ENCODE measurements around the gene RASL10A.

The RASL10A gene

DNA sequence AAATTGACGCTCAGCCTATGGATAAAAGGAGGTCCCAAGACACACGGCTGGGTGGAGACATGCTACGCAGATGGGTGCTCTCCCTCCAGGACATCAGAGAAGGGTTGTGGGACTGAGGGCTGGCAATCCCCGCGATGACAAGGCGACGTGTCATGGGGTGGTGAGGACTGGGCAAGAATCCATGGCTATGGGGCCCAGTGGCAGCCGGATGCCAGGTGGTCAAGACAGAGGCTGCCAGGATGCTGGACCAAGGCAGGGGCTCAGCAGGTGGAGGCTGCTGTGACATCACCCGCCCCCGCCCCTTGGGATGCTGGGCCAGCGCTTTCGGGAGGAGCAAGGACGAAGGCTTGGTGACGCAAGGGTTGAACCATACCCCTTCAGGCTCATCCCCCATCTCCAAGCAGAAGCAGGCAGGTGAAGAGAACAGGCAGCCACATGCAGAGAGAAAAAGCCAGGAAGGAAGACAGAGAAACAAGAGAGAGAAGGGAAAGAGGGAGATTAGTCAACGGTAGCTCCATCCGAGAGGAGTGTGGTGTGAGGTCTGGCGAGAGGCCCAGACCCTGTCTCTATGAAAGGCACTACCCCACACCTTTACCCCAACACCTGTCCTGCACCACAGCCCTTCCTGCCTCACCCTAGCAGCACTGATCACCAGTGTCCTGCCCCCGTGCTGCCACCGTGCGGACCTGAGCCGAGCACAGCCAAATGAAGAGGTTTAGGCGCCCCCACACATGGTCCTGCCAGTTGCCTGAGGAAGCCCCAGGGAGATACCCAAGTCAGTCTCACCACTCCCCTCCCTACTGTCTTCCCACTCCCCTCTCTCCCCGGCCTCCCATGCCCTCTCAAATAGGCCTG is 24.1 kb upstream of the RASL10A start:
- DNase-seq (ENCODE audit: extremely low read depth in 1 of 2, low read depth in 1 of 2): no peak

DNA sequence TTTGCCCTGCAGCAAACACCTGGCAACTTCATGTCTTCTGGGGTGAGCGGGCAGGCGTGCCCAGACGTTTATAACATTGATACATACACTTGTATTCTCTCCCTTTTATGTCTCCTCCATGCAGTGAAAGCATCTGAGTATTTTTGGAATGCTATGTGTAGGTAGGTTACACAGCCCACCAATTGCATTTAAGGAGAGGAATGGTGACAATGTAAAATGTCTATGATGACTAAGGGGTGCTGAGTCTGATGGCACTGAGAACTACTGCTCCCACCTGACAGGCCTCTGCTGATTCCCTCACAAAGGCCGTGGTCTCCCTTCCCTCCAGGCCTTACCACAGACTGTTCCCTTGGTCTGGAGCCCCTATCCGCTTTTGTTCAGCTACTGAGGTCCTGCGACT is 22.9 kb upstream of the RASL10A start:
- no peak for DNase-seq (ENCODE audit: extremely low read depth in 1 of 2, low read depth in 1 of 2)

DNA sequence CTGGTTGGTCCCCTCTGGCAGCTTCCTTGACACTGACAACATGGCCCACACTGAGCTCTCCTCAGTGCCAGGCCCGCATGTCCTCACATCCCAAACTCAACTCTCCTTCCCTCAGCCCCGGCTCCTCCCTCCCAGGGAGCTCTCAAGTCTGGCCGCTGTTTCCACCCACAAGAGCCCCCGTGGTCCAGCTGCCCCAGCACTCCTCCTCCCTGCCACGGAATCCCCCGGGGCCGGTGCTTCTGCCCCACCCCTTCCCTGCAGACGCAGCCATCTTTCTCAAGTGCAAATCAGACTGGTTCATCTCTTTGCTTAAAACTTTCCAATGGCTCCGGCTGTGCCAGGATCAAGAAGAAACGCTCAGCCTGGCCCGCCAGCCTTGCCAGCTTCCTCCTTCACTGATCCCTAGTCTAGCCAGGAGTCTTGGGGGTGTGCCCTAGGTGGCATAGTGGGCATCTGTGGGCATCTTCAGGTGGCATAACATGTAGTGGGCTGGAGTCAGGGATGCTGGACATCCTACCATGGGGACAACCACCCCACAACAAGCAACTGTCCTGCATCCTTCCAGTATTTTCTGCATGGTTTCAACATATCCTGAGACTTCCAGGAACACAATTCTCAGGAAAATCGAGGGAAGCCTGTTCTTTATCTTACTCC is 22.3 kb upstream of the RASL10A start:
- DNase-seq (ENCODE audit: extremely low read depth in 1 of 2, low read depth in 1 of 2): no peak

DNA sequence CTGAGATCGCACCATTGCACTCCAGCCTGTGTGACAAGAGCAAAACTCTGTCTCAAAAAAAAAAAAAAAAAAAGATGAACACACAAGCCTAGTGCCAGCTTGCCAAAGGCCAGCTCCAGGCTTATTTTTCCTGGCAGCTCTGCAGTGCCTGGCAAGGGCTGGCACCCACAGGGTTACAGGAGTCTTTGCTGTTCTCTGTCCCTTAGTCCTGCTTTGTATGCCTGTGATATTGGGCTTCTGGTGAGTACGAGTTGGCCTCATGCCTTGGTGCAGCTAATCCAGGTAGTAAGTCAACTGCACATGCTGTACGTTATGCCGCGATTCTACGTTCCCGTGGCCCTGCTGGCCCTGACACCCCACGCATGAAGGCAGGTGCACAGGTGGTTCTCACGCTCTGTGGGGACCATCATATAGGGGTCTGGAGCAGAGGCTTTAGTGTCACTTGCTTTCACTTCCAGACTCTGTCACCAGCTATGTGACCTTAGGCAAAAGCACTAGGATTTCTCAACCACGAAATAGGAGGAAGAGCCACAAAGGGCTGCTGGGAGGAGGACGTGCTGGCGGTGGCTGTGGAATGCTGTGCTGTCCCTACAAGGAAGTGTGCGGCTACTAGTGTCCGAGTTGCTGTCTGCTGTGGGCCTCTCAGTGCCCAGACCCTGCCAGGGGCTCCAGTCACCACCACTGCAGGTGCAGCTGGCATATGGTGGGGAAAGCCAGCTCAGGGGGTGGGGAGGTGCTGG is 21.4 kb upstream of the RASL10A start:
- no peak for DNase-seq (ENCODE audit: extremely low read depth in 1 of 2, low read depth in 1 of 2)

DNA sequence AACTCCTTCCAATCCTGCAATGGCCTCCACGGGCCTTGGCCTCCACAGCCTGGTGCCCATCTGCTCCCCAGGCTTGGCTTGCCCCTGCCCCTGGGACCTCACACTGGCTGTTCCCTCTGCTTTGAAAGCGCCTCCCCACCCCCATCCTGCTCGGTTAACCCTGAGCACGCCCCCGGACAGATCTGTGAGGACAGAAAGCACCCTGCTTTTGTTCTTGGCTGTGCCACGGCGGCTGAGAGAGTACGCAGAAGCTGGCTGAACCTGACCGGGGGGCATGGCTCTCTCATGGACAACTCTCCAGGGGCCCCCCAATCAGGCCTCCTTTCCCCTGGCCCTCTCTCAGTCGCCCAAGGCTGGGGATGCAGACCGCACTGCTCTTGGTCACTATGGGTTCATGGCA is 20.2 kb upstream of the RASL10A start:
- DNase-seq (ENCODE audit: extremely low read depth in 1 of 2, low read depth in 1 of 2): no peak

DNA sequence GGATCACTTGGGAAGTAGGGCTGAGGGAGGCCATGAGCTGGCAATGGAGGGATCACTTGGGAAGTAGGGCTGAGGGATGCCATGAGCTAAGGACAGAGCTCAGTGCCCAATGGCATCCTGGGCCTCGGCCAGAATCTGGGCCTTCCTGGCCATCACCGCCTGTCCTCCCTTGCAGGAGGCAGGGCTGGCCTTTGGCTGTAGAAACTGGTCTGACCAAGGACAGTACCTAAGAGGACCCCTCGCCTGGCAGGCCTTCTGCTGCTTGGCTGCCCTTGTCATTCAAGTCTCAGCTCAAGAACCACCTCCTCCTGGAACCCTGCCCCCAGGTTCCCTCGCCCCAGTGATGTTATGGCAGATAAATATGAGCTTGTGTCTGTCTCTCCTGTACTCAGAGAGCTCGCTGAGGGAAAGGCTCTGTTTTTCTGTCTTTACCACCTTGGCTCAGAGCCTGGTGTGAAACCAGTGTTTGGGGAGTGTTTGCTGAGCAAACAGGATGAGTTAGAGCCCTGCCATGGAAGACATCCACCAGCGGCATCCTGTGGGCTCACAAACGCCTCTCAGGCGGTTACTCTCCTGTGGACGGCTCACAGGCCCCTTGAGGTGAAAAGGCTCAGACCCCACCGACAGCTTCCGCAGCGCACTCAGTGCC is 19.3 kb upstream of the RASL10A start:
- DNase-seq (ENCODE audit: extremely low read depth in 1 of 2, low read depth in 1 of 2): no peak

DNA sequence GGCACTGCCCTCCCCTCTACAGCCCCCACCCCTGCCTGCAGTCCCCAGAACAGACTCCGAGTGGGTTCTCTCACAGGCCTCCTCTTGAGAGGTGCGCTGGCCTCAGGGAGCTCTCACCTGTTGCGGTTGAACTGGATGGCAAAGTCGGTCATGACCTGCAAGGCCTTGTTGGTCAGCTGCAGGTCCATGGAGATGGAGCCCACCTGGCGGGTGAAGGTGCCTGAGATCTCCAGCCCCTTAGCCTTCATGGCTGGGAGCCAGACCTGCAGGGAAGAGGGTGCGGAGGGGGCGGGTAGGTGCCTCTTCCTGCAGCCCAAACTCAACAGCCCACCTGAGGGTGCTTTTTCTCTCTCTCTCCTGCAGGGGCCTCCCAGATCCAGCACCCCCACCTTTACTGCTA is 18.7 kb upstream of the RASL10A start:
- DNase-seq (ENCODE audit: extremely low read depth in 1 of 2, low read depth in 1 of 2): no peak

DNA sequence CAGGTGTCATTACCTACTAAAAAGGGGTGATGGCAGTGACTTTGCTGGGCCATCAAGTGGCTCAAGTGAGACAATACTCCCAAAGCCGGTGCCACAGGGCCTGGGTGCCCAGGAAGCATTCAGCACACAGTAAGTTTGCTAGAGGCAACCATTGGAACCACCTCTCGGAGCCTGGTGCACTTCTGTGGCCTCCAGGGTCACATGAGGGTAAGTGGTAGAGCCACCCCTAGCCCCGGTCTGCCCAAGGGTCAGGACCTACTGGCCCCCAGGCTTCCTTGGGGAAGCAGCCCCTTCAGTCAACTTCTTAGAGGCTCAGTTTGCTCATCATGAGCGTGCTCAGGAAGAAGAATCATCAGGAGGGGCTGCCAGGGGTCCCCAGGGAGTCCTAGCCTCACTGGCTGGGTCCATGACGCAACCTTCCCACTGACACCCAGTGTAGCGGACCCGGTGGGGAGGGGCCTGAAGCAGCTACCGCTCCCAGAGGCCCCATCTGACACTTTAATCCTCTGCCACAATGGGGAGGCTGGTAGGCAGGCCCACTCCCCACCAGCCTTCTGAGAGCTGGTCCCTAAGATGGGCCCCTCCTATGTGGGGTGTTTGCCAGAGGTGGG is 17.5 kb upstream of the RASL10A start:
- DNase-seq (ENCODE audit: extremely low read depth in 1 of 2, low read depth in 1 of 2): no peak

DNA sequence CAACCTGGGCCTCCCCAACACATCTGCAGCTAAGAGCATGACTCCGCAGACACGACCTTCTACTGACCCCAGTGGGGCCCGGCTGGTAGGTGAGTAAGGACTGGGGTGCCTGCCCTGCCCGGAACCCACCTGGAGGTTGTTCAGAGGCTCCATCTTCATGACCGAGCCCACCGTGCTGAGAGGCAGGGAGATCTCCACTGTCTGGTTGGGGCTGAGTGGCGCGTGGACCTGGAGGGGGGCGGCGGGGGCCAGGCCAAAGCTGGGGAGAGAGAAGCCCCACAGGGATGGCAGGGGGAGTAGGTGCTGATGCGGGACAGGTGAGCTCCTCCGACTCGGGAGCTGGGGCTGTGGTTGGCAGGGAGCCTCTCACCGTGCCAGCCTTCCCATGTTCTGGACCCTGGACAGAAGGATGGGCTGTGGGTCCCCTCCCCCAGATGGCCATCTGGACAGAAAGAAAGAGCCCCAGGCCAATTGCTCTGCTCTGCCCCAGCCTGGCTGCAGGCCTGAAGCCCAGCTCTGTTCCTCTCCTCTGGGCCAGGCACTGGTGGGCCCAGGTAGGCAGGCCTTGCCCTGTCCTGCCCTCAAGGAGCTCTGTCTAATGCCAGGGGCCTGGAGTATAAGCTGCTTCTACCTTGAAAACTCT is 16.3 kb upstream of the RASL10A start:
- DNase-seq (ENCODE audit: extremely low read depth in 1 of 2, low read depth in 1 of 2): no peak

DNA sequence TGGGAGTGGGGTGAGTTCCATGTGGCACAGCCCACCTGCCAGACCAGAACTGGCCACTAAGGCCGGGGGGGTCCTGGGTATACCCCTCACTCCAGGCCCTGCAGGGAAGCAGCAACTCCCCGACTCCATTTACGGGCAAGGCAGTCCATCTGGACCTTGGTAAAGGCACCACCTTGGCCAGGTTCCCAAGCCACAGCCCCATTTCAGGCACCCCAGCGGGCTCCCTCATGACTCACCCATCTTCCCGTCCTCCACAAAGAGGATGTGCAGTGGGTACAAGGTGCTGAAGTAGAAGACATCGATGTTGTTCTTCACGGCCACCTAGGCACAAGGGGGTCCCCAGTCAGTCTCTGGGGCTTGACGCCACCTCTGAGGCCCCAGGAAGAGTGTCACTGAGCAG is 15.7 kb upstream of the RASL10A start:
- no peak for DNase-seq (ENCODE audit: extremely low read depth in 1 of 2, low read depth in 1 of 2)

DNA sequence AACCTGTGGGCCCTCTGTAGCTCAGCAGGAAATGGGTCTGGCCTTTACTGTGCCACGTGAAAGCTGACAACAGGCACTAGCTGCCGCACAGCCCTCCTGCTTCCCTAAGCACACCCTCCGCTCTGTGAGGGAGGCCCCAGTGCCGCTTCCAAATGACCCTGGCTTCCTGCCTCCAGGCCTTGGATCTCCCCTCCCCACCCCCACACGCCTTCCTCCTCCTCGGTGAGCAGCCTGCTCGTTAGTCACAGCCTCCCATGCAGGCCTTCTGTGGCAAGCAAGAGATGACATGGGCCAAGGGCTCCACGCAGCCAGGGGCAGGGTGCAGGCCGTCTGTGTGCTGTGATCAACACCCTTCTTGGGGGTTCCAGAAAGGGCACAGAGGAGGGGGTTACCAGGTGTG is 15.3 kb upstream of the RASL10A start:
- no peak for DNase-seq (ENCODE audit: extremely low read depth in 1 of 2, low read depth in 1 of 2)

DNA sequence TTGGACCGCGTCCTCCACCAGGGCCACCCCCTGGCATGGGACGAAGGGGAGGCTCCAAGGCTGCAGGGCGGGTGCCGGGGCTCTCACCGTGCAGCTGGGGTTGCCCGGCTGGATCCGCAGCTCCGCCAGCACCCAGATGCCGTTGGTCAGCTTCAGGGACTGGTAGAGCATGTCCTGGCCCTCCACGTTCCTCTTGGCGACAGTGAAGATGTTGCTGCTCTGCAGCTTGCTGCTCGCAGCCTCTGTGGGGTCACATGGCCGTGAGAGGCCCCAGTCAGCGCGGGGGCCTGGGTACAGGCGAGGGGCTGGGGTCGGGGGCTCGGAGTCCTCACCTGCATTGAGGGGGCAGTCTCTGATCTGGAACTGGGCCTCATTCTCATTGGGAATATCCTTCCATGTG is 14.8 kb upstream of the RASL10A start:
- DNase-seq (ENCODE audit: extremely low read depth in 1 of 2, low read depth in 1 of 2): no peak

DNA sequence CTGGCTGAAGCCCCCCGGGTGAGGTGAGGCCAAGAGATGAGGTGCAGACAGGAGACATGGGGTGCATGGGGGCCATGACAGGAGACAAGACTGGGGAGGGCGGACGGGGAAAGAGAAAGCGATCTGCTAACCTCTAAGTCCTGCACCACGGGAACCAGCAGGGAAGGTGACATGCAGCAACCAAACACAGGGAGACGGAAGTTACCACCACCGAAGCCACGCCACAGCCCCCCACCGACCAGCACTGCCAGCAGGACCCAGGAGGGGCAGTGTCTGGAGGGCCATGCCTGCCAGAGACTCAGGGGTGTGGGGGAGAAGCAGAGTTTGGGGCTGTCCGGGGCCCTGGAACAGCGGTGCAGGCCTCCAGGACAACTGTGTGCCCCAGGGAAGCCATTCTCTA is 14.1 kb upstream of the RASL10A start:
- DNase-seq (ENCODE audit: extremely low read depth in 1 of 2, low read depth in 1 of 2): no peak

DNA sequence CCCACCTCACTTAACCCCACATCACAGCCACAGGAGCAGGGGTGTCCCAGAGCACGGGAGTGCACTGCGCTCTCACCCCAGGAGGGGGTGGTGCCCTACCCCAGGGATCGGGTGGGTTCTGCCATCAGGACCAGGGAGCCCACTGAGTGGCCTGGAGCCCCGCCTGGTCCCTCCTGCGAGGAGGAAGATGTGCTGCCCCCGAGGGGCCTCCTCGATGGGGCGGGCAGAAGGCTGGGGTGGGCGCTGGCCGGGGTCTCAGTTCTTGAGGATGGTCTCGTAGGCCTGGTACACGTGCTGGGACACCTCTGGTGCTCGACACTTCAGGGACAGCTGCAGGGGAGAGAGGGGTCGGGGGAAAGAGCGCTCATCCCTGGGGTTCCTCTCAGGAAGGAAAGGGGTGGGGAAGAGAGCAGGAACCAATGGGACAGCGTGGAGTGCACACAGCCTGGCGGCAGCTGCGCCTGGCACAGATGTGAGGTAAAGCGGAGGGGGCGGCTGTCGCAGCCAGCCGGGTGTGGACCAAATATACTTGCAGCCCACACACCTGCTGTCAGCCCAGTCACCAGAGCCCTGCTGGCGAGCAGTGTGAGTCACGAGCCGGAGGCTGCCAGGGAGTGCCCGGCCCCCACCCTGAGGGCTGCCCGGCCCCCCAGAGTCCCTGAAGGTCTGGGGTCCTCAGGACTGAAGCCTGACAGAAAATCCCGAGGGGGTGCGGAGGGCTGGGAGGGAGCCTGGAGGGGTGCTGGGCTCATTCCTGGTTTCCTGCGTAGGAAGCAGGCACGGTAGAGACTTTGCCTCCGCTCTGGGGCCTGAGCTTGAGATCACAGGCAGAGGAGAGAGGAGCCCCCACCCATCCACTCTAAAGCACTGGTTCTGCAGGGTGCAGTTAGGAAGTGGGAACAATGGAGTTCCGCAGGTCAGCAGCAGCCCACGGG is 13.3 kb upstream of the RASL10A start:
- no peak for DNase-seq (ENCODE audit: extremely low read depth in 1 of 2, low read depth in 1 of 2)

DNA sequence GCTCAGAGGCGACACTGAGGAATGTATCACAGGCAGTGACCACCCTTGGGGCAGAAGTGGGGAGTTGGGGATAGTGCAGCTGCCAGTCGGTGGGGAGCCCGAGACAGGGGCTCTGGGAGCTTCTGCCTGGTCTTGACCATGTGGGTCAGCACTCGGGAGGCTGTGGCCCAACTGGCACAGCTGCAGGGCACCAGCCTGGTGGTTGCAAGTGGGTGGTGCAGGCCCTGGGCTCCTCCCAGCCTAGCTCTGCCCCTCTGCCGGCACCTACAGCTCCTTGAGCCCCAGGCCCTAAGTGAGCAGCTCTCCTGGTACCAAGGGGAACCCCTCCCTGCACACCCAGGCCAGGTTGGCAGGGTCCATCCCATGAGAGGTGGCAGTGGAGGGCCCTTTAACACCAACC is 12.6 kb upstream of the RASL10A start:
- no peak for DNase-seq (ENCODE audit: extremely low read depth in 1 of 2, low read depth in 1 of 2)

DNA sequence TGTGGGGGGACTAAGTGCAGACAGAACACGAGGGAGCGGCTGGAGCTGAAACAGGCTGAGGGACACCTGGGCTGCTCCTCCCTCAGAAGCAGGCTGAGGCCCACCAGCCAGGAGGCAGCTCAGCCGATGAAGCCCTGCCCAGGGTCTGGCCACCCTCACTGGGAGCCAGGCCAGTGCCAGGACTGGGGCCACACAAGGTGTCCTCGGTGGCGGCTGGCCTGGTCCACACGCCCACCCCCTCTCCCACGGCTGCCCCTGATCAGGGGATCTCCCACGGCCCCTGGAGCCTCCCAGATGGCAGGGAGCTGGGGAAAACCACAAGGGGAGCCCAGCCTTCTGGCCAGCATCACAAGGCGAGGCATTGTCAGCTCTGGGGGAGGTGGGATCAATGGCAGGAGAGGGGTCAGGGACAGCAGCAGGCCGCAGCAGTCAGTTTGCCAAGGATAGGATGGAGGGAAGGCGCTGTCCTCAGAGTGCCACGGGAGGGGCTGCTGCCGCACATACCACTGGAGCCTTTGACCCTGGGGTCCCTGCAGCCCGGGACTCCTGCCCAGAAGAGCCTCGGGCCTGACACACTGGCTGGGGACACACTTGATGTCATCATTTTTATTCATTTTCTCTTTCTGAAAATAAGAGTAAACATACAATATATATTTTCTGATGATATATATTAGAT is 11.7 kb upstream of the RASL10A start:
- DNase-seq (ENCODE audit: extremely low read depth in 1 of 2, low read depth in 1 of 2): no peak

DNA sequence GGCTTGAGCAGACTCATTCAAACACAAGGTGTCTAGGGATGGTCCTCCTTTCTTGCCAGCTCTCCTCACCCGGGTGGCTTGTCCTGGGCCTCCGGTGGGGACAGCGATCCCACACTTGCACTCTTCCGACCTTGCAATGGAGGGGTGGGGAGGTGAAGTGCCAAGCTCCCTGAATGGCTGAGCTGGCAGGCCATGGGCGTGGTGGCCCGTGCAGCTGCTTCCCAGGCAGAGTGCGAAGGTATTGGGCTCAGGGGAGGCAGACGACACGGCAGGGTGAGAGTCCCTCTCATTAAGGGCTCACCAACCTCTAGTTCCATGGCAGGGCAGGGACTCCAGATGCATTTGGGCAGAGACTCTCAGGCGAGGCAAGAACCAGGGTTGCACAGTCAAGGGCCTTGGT is 11.0 kb upstream of the RASL10A start:
- DNase-seq (ENCODE audit: extremely low read depth in 1 of 2, low read depth in 1 of 2): no peak

DNA sequence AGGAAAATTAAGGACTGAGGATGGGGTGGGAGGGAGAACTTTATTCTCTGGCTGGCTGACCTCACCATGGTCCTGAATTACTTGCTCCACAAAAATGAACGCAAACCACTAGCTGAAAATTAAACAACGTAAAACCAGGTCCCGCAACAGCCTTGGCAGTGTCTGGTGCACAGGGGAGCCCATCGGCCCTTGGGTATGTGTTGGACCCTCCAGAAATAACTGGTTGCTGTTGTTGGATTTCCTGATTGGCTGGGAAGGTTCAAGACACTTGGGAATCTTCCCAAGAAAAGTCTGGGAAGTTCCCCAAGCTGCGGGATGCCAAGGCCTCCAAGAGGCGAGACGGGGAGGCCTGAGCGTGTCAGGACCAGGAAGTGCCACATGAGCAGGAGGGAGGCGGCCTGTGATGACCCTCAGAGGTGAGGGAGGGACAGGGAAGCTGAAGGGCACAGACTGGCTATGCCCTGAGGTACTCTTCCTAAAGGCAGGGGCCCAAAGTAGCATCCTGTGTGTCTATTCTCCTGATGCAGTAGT is 10.4 kb upstream of the RASL10A start:
- DNase-seq (ENCODE audit: extremely low read depth in 1 of 2, low read depth in 1 of 2): no peak

DNA sequence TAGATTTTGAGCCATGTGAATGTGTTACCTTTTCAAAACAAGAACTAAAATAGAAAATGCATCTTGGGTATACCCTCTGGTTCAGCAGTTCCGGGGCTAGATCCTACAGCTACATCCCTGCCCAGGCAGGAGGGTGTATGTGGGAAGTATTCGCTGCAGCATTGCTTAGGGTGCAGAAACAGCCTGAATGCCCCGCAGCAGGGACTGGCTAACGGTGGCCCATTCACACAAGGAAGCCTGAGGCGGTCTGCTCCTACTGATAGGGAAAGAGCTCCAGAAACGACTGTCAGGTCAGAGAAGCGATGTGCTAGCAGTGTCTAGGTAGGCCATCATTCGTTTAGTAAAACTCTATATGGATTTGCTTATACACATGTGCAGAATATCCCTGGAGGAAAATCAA is 9.9 kb upstream of the RASL10A start:
- no peak for DNase-seq (ENCODE audit: extremely low read depth in 1 of 2, low read depth in 1 of 2)

All from activated CD8-positive, alpha-beta memory T cell treated with anti-CD3 and anti-CD28 coated beads for 1 hour (primary cell).